HUES64 (cell line): ENCODE results near the gene DHX8.

Source experiments
- H3K27ac ChIP-seq: 2 replicates; pipeline ENCODE4 v1.7.0; 2013; ENCODE audit warnings: low read depth, low read length, inconsistent platforms
- H3K27me3 ChIP-seq: 2 replicates; pipeline ENCODE4 v1.6.1; 2013; ENCODE audit warnings: mild to moderate bottlenecking, low read length; ENCODE audit not compliant: insufficient read depth
- H3K36me3 ChIP-seq: 2 replicates; pipeline ENCODE4 v1.6.1; 2013; ENCODE audit warnings: mild to moderate bottlenecking, low read length; ENCODE audit not compliant: insufficient read depth
- H3K4me1 ChIP-seq: 2 replicates; pipeline ENCODE4 v1.6.1; 2013; ENCODE audit warnings: mild to moderate bottlenecking, low read length, moderate library complexity; ENCODE audit not compliant: insufficient read depth
- H3K4me3 ChIP-seq: 2 replicates; pipeline ENCODE4 v1.5.1; 2013; ENCODE audit warnings: mild to moderate bottlenecking, low read length, moderate library complexity
- H3K9ac ChIP-seq: 2 replicates; pipeline ENCODE4 v1.6.1; 2013; ENCODE audit warnings: mild to moderate bottlenecking, low read depth, low read length
- H3K9me3 ChIP-seq: 2 replicates; pipeline ENCODE4 v1.6.1; 2013; ENCODE audit warnings: low read depth, low read length; ENCODE audit not compliant: insufficient read depth
- WGBS: fragments of 150-250, 120-280 bp; methylation state at CpG from one replicate; pipeline ENCODE4 v1.1.7; 2013; ENCODE audit warnings: missing lambda C conversion rate; 5-methylcytosine and 5-hydroxymethylcytosine counted together

DHX8 gene

DNA sequence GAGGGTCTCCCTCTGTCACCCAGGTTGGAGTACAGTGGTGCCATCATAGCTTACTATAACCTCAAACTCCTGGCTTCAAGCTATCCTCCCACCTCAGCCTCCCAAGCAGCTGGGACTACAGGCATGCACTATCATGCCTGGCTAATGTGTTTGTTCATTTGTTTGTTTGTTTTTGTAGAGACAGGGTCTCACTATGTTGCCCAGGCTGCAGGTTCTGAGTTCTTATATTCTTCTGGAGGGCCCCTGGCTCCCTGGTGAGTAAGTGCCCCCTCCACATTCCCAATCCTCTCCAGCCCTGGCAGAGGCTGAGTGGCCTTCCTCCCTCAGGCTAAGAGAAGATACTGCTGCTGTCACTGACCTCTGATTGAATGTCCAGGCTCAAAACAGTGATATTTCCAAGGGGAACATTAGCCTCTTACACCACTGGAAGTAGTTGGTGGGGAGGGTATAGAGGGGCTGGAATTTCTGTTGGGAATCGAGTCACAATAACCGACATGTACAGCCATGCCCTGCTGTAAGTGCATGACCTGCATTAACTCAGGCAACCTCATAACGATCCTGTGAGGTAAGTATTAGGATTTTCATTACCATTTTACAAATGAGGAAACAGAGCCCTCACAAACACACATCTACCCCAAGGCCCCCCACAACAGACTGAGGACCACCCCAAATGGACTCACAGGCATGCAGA is 65.1 kb downstream of the DHX8 start:
- peaks cover 18% of the 10 kb centered on the region for H3K27me3 ChIP-seq
- H3K9ac ChIP-seq = no peak overlapping the region
- no peaks in the 10 kb centered on the region for H3K36me3 ChIP-seq
- no peak overlapping the region for H3K4me3 ChIP-seq
- no peak overlapping the region for H3K27ac ChIP-seq
- 83% methylated on average over 2 of the region's 3 CpGs for WGBS
- H3K4me1 ChIP-seq = peaks cover 32% of the 10 kb centered on the region
- no peaks in the 10 kb centered on the region for H3K9me3 ChIP-seq

DNA sequence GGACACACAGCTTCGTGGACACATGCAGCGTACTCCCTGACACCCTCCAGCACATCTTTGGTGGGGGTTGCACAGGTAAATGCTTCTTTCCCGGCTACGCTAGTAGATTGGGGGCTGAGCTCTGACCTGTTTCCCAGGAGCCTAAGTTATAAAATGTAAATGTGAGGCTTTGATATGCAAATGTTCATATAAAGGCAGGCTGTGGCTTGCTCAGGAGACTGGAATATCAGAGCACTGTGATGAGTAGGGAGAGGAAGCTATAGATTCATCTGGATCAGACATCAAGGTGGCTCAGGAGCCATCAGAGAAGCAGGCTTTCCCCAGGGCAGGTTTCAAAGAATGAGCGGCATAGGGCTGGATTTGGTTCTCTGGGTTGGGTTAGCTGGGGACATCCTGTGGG is 65.7 kb downstream of the DHX8 start:
- H3K27ac ChIP-seq = no peak overlapping the region
- no peak overlapping the region for H3K4me3 ChIP-seq
- peaks cover 35% of the 10 kb centered on the region for H3K4me1 ChIP-seq
- H3K27me3 ChIP-seq = peaks cover 18% of the 10 kb centered on the region
- no peaks in the 10 kb centered on the region for H3K9me3 ChIP-seq
- WGBS = 62% methylated on average over 5 of the region's 5 CpGs
- no peak overlapping the region for H3K9ac ChIP-seq
- no peaks in the 10 kb centered on the region for H3K36me3 ChIP-seq

DNA sequence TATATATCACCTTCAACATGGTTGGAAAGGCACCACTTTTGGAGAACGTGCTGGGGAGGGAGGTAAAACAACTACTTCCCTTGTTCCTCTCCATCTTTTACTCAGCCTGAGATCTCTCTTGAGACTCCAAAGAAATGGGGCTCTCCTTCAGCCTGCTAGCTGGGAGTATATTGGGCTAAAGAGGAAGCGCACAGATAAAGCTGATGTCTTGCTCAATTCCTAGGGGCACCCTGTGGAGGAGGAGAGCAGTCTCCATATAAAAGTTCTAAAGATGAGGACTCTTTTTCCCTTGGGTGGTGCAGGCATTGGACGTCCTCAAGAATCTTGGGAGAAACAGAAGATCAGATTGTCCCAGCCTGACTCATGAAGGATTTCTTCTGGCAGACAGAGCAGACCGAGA is 67.0 kb downstream of the DHX8 start:
- H3K4me1 ChIP-seq = peaks cover 42% of the 10 kb centered on the region
- H3K27ac ChIP-seq = no peak overlapping the region
- whole genome bisulfite sequencing = 94% methylated on average over 4 of the region's 4 CpGs
- no peak overlapping the region for H3K9ac ChIP-seq
- no peak overlapping the region for H3K4me3 ChIP-seq
- peaks cover 18% of the 10 kb centered on the region for H3K27me3 ChIP-seq
- no peaks in the 10 kb centered on the region for H3K36me3 ChIP-seq
- H3K9me3 ChIP-seq = no peaks in the 10 kb centered on the region

GRCh38 chr17:43552229-43552837 is 68.6 kb downstream of the DHX8 start:
- Histone ChIP-seq H3K9ac (no peak overlapping the region), H3K27ac (no peak overlapping the region)
- WGBS = 86% methylated on average over 8 of the region's 8 CpGs

DNA sequence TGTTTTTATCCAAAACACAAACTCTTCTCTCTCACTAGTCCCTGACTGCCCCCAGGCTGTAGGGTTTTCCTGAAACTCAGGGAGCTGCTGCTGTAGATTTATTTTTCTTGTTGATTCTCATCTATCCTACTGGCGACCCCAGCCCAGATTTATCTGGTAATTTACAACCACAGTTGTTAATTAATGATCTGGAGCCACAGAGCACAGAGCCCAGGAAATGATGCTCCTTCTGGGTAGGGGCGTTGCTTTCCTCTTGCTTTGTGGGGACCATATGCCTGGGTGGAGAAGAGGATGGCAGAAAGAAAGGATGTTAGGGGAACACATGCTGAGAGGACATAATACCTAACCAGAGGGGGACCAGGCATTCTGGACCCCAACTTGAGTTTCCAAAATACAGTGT is 69.8 kb downstream of the DHX8 start:
- Histone ChIP-seq H3K27me3 (no peaks in the 10 kb centered on the region), H3K9me3 (no peaks in the 10 kb centered on the region), H3K27ac (no peak overlapping the region), H3K36me3 (no peaks in the 10 kb centered on the region), H3K4me1 (peaks cover 27% of the 10 kb centered on the region), H3K9ac (no peak overlapping the region), H3K4me3 (no peak overlapping the region)
- 32% methylated on average over 2 of the region's 2 CpGs for WGBS

More at GRCh38 chr17:43552229-43552837, 68.6 kb downstream of the DHX8 start:
- Histone ChIP-seq H3K4me3 (no peak overlapping the region), H3K27me3 (peaks cover 9% of the 10 kb centered on the region), H3K36me3 (no peaks in the 10 kb centered on the region), H3K4me1 (peaks cover 35% of the 10 kb centered on the region), H3K9me3 (no peaks in the 10 kb centered on the region)

DNA sequence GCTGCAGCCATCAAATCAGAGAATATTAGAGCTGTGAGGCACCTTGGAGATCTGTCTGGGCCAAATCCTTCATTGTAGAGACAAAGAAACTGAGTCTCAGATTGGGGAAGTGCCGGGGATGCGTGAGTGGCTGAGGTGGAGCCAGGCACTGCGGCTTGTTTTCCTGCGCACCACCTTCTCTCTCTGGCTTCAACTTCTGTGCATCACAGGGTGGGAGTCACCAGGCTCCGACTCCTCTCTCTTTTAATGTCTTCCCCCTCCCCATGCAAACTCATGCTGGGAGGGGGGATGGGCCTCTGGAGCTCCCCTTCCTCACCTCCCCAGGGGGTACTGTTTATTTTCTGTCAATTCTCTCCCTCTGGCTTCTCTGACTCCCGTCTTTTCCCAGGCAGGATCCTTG is 71.1 kb downstream of the DHX8 start:
- Histone ChIP-seq H3K4me1 (peaks cover 20% of the 10 kb centered on the region), H3K27ac (no peak overlapping the region; the same call in 1 of the 2 replicates), H3K27me3 (no peaks in the 10 kb centered on the region), H3K4me3 (peak overlapping the region; percentile 18; the same call in 1 of the 2 replicates), H3K9ac (no peak overlapping the region), H3K36me3 (no peaks in the 10 kb centered on the region), H3K9me3 (no peaks in the 10 kb centered on the region)
- 23% methylated on average over 5 of the region's 6 CpGs for WGBS

- H3K4me1 ChIP-seq = peaks cover 18% of the 10 kb centered on the region
- WGBS = 79% methylated on average over 5 of the region's 5 CpGs
- no peaks in the 10 kb centered on the region for H3K27me3 ChIP-seq
- no peak overlapping the region for H3K27ac ChIP-seq
- no peaks in the 10 kb centered on the region for H3K36me3 ChIP-seq
- H3K9me3 ChIP-seq = no peaks in the 10 kb centered on the region
- no peak overlapping the region for H3K4me3 ChIP-seq
- no peak overlapping the region for H3K9ac ChIP-seq
Observed at GRCh38 chr17:43556292-43556691, 72.5 kb downstream of the DHX8 start.

GRCh38 chr17:43558805-43559160 is 75.0 kb downstream of the DHX8 start:
- no peak overlapping the region for H3K9ac ChIP-seq
- no peak overlapping the region for H3K4me3 ChIP-seq
- WGBS = 82% methylated on average over 5 of the region's 5 CpGs
- no peaks in the 10 kb centered on the region for H3K36me3 ChIP-seq
- no peaks in the 10 kb centered on the region for H3K9me3 ChIP-seq
- peaks cover 5% of the 10 kb centered on the region; the same call in 1 of the 2 replicates for H3K27me3 ChIP-seq
- peaks cover 34% of the 10 kb centered on the region for H3K4me1 ChIP-seq
- H3K27ac ChIP-seq = no peak overlapping the region

DNA sequence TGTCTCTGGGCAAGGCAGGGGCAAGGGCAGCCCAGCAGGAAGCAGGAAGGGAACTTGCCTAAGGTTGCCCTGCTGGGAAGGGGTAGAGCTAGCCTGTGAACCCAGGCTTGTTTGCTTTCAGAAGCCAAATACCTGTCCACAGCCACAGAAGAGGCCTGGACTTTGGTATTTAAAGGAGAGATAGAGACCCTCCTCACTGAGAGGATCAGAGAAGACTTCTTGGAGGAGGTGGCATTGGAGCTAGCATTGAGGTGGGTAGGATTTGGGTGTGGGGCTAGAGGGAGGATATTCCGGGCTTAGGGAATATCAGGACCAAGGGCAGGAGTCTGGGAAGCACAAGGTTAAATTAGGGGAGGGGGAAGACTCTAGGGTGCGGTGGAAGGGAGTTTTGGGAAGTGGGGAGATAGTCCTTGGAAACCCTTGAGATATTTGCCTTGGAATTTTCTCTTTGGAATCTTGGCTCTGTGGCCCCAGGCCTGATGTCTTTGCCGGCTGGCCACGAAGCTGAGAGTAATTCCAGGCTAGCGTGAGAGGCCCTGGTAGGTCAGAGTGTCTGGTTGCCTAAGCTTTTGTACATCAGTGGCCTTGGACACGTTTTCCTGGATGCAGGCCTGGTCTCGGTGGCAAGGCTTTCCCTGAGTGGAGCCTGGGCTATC is 75.5 kb downstream of the DHX8 start:
- Histone ChIP-seq H3K36me3 (no peaks in the 10 kb centered on the region), H3K4me1 (peaks cover 31% of the 10 kb centered on the region), H3K27me3 (peaks cover 6% of the 10 kb centered on the region; the same call in 1 of the 2 replicates), H3K27ac (no peak overlapping the region), H3K9ac (no peak overlapping the region), H3K9me3 (no peaks in the 10 kb centered on the region), H3K4me3 (no peak overlapping the region)
- 79% methylated on average over 7 of the region's 7 CpGs for WGBS

GRCh38 chr17:43560461-43561427 is 77.0 kb downstream of the DHX8 start:
- H3K27me3 ChIP-seq = peaks cover 6% of the 10 kb centered on the region; the same call in 1 of the 2 replicates
- H3K4me1 ChIP-seq = peaks cover 22% of the 10 kb centered on the region
- H3K4me3 ChIP-seq = no peak overlapping the region
- no peaks in the 10 kb centered on the region for H3K36me3 ChIP-seq
- H3K27ac ChIP-seq = no peak overlapping the region
- H3K9ac ChIP-seq = no peak overlapping the region
- no peaks in the 10 kb centered on the region for H3K9me3 ChIP-seq
- WGBS = 90% methylated on average over 7 of the region's 7 CpGs
